GM18526 (cell line): ENCODE data around the gene ZDHHC6.

Source experiments
- POLR2A ChIP-seq: IDR thresholded peaks from 3 replicates; pipeline ENCODE4 v1.6.1; 2011; ENCODE audit not compliant: insufficient read length; ENCODE audit errors: extremely low read depth

Gene ZDHHC6

GRCh38 chr10:112456533-112456932 is 9.8 kb upstream of the ZDHHC6 start:
- no peak for TF ChIP-seq POLR2A

GRCh38 chr10:112454910-112455779 is 8.4 kb upstream of the ZDHHC6 start:
- no peak for TF ChIP-seq POLR2A

GRCh38 chr10:112448888-112449287 is 2.2 kb upstream of the ZDHHC6 start:
- TF ChIP-seq POLR2A, result no peak

GRCh38 chr10:112447620-112447928 is 860 bp upstream of the ZDHHC6 start:
- TF ChIP-seq POLR2A, result no peak

GRCh38 chr10:112446055-112446854 is 459 bp downstream of the ZDHHC6 start:
- TF ChIP-seq POLR2A, result no peak

GRCh38 chr10:112442063-112442462 is 4.7 kb downstream of the ZDHHC6 start:
- no peak for TF ChIP-seq POLR2A

- TF ChIP-seq POLR2A, result no peak
Observed at GRCh38 chr10:112441520-112441919, 5.2 kb downstream of the ZDHHC6 start.

GRCh38 chr10:112438356-112438755 is 8.4 kb downstream of the ZDHHC6 start:
- TF ChIP-seq POLR2A, result no peak

GRCh38 chr10:112434988-112435619 is 11.6 kb downstream of the ZDHHC6 start:
- TF ChIP-seq POLR2A, result no peak

GRCh38 chr10:112433136-112433535 is 13.6 kb downstream of the ZDHHC6 start:
- no peak for TF ChIP-seq POLR2A

- TF ChIP-seq POLR2A, result no peak
Observed at GRCh38 chr10:112429654-112430230, 17.0 kb downstream of the ZDHHC6 start.

GRCh38 chr10:112429147-112429546 is 17.6 kb downstream of the ZDHHC6 start:
- no peak for TF ChIP-seq POLR2A

- no peak for TF ChIP-seq POLR2A
Observed at GRCh38 chr10:112426111-112426510, 20.6 kb downstream of the ZDHHC6 start.

GRCh38 chr10:112424651-112425050 is 22.1 kb downstream of the ZDHHC6 start:
- TF ChIP-seq POLR2A, result no peak

- TF ChIP-seq POLR2A, result no peak
Observed at GRCh38 chr10:112421731-112422130, 25.0 kb downstream of the ZDHHC6 start.
